Measurements from ENCODE around the gene PLAGL2.

Gene PLAGL2

GRCh38 chr20:32231245-32231644 is 23.7 kb upstream of the PLAGL2 start:
- no peak for DNase-seq

- no peak for DNase-seq
Observed at GRCh38 chr20:32230707-32231106, 23.2 kb upstream of the PLAGL2 start.

- DNase-seq: no peak
Observed at GRCh38 chr20:32229251-32229747, 21.8 kb upstream of the PLAGL2 start.

- no peak for DNase-seq
Observed at GRCh38 chr20:32227744-32228688, 20.5 kb upstream of the PLAGL2 start.

DNA sequence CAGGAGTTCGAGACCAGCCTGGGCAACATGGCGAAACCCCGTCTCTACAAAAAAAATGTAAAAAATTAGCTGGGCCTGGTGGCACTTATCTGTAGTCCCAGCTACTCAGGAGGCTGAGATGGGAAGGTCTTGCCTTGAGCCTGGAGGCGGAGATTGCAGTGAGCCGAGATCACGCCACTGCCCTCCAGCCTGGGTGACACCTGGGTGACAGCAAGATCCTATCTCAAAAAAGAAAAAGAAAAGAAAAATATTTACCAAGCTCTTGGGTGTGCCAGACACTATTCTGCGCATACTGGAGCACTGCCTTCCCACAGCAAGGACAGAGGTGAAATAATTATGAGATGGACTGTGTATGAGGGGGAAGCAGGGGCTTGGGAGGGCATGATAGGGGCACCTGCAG is 19.8 kb upstream of the PLAGL2 start:
- no peak for DNase-seq

DNA sequence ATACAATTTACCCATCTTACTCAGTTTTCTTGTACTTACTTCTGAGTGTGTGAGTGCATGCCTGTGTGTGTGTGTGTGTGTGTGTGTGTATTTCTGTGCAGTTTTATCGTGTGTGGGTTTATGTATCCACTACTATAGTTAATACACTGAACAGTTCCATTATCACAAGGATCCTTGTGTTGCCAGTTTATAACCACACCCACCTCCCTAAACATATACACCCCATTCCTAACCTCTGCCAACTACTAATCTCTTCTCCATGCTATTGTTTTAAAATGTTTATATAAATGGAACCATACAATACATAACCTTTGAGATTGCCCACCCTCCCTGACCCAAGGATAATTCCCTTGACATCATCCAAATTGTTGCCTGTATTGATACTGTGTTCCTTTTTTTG is 18.8 kb upstream of the PLAGL2 start:
- no peak for DNase-seq

DNA sequence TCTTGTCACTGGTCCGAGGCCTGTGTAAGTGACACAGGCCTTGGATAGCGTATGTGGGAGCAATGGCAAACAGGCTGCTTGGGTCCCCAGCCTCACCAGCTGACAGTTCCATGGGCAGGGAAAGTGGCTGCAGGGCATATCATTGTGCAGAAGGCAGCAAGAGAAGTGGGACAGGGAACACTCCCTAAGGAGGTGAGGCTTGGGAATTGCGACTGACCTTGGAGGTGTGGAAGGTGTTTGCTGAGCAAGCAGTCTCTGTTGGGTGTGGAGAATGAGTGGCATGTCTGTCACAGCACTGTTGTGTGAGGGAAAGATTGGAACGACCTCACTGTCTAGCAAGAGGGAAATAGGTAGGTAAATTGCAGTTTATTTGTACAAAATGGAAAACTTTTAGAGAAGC is 16.9 kb upstream of the PLAGL2 start:
- no peak for DNase-seq

GRCh38 chr20:32218156-32218900 is 10.8 kb upstream of the PLAGL2 start:
- no peak for DNase-seq

DNA sequence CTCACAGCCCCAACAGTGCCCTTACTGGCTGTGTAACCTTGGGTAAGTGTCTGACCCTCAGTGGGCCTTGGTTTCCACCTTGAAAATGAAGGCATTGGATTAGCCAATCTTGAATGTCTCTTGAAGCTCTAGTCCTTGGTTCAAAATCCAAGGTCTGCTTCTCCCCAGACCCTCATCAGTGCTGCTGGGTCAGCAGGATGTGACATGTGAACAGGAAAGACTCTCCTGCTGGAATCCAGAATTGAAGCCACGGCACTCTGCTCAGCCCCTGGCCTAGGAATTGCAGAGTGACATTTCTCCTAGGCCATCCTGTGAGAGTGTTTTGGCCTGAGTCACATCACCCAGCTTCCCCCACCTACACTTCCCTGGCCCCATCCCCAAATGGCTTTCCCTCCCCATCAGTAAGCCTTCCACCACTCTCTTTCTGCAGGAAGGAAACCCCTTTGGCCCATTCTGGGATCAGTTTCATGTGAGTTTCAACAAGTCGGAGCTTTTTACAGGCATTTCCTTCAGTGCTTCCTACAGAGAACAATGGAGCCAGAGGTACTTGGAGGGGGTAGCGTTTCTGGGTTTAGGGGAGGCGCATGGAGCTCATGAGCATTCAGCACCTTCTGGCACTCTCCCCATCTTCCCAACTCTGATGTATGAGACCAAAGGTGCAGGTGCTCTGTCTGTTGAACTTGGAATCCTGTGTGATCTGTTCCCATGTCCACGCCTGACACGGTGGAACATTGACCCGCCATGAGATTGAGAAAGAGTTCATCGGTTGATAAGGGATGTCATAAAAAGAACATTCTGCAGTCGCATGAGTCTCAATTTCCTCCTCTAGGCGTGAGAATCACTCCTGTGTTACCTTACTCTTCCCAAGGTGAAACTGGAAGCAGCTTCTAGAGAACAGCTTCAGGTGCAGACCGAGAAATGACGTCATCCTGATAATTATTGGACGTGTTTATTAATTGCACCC is 8.9 kb upstream of the PLAGL2 start:
- DNase-seq: no peak

DNA sequence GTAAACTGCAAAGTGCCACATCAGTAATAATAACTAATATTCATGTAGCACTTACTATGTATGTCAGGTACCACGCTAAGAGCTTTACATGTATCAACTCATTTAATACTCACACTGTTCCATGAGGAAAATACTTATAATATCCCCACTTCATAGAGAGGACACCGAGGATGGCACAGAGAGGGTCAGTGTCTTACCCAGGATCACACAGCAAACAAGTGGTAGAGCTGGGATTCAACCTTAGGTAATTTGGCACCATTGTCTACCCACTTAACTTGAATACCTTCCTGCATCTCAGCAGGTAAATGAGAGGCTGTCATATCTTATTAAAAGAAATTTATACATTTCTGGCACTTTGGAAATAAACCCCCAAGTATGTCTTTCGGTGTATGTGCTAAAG is 8.2 kb upstream of the PLAGL2 start:
- DNase-seq: no peak

GRCh38 chr20:32215147-32215546 is 7.6 kb upstream of the PLAGL2 start:
- DNase-seq: no peak

- no peak for DNase-seq
Observed at GRCh38 chr20:32213870-32214269, 6.3 kb upstream of the PLAGL2 start.

DNA sequence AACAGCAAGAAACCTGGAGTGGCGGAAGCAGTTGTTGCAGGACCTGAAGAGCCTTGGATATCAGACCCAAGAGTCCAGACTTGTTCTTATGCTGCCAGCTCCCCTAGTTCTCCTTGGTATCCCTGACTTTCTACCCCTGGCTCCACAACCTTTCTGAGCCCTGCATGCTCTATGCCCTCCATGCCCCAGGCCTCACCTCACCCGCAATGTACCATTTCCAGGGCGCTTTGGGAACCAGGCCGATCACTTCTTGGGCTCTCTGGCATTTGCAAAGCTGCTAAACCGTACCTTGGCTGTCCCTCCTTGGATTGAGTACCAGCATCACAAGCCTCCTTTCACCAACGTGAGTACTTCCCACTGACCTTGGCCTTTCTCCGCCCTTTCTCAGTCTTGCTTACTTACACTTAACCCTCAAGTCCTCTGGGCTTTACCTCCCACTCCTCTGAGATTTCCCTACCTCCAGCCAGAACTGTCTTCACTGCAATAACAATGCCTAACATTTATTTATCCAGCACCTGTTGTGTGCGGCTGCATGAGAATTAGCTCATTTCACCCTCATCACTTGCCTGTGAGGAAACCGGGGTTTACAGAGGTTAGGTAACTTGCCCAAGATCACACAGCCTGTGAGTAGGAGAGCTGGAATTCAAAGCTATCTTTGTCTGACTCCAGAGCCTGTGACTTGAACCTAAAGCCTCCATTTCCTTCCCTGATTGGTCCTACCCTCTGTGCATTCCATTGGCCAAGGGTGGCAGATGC is 2.5 kb upstream of the PLAGL2 start:
- no peak for DNase-seq

GRCh38 chr20:32208499-32209154 is 1.1 kb upstream of the PLAGL2 start:
- no peak for DNase-seq

- no peak for DNase-seq
Observed at GRCh38 chr20:32206760-32207625, 550 bp downstream of the PLAGL2 start.

DNA sequence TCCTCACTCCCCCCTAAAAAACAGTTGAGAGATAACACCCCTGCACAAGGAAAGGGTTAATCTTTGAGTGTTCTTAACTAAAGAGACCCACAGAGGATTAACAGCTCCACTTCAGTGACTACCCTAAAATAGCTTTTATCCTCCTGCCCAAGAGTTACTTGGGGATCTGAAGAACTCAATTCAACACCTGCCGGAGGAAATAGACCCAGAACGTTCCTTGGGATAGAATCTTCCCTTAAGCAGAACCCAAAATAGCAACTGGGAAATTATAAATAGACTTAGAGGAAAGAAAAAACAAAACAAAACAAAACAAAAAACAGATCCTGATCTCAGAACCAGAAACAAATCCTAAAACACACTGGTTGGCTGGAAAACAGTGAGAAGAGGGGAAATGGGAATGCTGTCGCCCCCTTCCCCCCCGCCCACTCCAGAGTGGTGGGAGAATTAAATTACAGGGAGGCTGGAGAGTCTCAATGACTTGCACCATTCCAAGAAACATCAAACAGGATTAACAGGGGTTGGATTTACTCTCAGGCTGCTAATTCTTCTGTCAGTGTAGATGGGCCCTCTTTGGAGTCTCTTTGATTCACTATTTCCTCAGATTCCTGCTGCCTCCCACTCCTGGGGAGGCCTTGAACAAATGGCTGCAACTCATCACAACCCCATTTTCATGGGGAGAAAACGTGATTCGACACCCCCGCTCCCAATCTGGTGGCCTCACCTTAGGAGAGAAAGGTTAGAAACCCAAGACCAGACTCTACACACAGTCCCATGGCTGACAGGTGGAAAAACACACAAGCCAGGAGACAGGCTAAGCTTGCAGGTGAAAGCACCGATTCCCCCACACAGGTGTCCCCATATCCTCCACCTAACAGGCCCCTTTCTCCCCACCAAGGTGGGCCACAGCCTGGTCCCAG is 1.4 kb downstream of the PLAGL2 start:
- no peak for DNase-seq

DNA sequence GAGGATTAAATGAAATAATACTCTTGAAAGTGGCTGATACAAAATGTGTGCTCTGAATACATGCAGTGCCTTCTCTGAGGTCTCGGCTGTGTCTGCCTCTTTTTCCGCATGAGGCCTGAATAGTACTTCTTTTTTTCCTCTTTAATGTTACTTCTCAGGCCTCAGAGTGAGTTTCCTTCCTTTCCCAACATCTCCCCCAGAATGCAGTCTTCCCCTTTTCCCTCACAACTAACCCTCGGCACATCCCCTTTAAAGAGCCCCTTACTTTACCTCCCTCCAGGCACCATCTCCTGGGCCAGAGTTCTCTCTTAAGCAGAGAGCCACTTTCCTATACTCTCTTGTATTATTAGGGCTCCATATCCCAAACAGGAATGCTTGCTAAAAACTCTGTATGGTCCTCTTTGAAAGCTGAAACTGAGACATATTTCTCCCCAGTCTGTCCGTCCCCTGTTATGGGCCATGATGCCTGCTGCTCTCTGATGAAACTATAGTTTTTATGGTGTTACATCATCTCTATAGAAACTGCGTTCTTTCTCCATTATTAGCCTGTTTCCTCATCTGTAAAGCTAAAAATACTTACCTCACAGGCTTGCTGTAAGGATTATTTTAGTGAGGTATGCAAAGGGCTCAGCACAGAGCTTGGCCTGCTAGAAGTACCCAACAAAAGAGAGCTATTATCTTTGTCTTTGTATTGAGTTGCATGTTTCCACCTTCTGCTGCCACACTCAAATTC is 2.3 kb downstream of the PLAGL2 start:
- no peak for DNase-seq
